GM12878 (cell line): ENCODE measurements around the gene EHBP1. TPM values are rescaled to one million over a fixed set of nuclear protein-coding genes. Genes with fewer than 3 reads are reported as not detected.
A peak's percentile ranks its signal among the peaks of the same experiment; 100 is the strongest.

ENCODE experiments used
- ATAC-seq: fragments of 200-7000 bp; cut with Tn5 transposase; 3 replicates; pipeline ENCODE4 v1.9.1; 2020; ENCODE audit warnings: mild to moderate bottlenecking, moderate library complexity
- BruUV-seq: library from RNA; stranded (reverse); fragments of 400-500 nt; replicated peaks from 2 replicates; lab custom pipeline; 2021; lab: Mats Ljungman, UMichigan
- CTCF ChIA-PET: fragments of 300-600 bp; sonication (Branson Sonifier 250); formaldehyde crosslinking; extraction: SDS; loops from one replicate; lab custom pipeline; 2021; ENCODE audit warnings: inconsistent platforms; lab: Yijun Ruan, JAX
- POLR2A ChIA-PET: fragments of 350-600 bp; formaldehyde crosslinking; extraction: SDS; loops from one replicate; lab custom pipeline; 2021; ENCODE audit warnings: inconsistent platforms; lab: Charles Lee
- RAD21 ChIA-PET: fragments of 300-600 bp; sonication (Branson Sonifier 250); formaldehyde crosslinking; loops from one replicate; lab custom pipeline; 2023; ENCODE audit warnings: antibody characterized with exemption; ENCODE audit not compliant: unreplicated experiment; lab: Charles Lee
- SMC1A ChIA-PET: fragments of 300-600 bp; sonication (Branson Sonifier 250); formaldehyde crosslinking; loops from one replicate; lab custom pipeline; 2023; ENCODE audit not compliant: unreplicated experiment, uncharacterized antibody; lab: Charles Lee
- DNase-seq: peaks from one replicate; pipeline ENCODE4 v3.0.0-alpha.2; 2011; ENCODE audit warnings: low read depth, low spot score
- FAIRE-seq: peaks from 3 replicates; lab custom pipeline; 2011; peaks lifted over from hg19 to GRCh38; lab: Jason Lieb, UNC
- H2AFZ ChIP-seq: 2 replicates; pipeline ENCODE4 v1.6.0; 2011; ENCODE audit warnings: low read depth, low read length, control low read depth; ENCODE audit not compliant: control insufficient read depth
- H3K27ac ChIP-seq: 2 replicates; pipeline ENCODE4 v1.5.1; 2011; ENCODE audit warnings: control low read depth; ENCODE audit not compliant: control insufficient read depth, insufficient read depth
- H3K27me3 ChIP-seq, 2 experiments: replicated peaks in 1 of 2; 2 replicates each; pipeline versions ENCODE4 v1.6.0 to v1.6.1; 2011; ENCODE audit warnings: low read length in 1 of 2; ENCODE audit not compliant: control insufficient read depth in 2 of 2, insufficient read depth in 2 of 2
- H3K36me3 ChIP-seq, 2 experiments: 2 replicates each; pipeline ENCODE4 v1.5.1; 2011; ENCODE audit warnings: low read length in 1 of 2; ENCODE audit not compliant: control insufficient read depth in 2 of 2, insufficient read depth in 2 of 2
- H3K4me1 ChIP-seq: 2 replicates; pipeline ENCODE4 v1.6.1; 2011; ENCODE audit warnings: mild to moderate bottlenecking, low read length, moderate library complexity, mixed read lengths; ENCODE audit not compliant: control insufficient read depth, insufficient read depth
- H3K4me2 ChIP-seq: 2 replicates; pipeline ENCODE4 v1.6.0; 2011; ENCODE audit warnings: control low read depth; ENCODE audit not compliant: control insufficient read depth, insufficient read depth
- H3K4me3 ChIP-seq: fragments of 200-600 bp; sonication (generic); 2 replicates; pipeline ENCODE4 v1.5.1; 2016
- H3K79me2 ChIP-seq: 2 replicates; pipeline ENCODE4 v1.6.0; 2011; ENCODE audit warnings: low read length; ENCODE audit not compliant: control insufficient read depth, insufficient read depth
- H3K9ac ChIP-seq: 2 replicates; pipeline ENCODE4 v1.8.0; 2011; ENCODE audit warnings: low read length, control low read depth, mixed read lengths; ENCODE audit not compliant: control insufficient read depth, insufficient read depth
- H3K9me3 ChIP-seq: replicated peaks from 3 replicates; pipeline ENCODE4 v1.5.1; 2011; ENCODE audit warnings: mild to moderate bottlenecking, low read length; ENCODE audit not compliant: control insufficient read depth, insufficient read depth
- H4K20me1 ChIP-seq: 2 replicates; pipeline ENCODE4 v1.6.0; 2011; ENCODE audit not compliant: control insufficient read depth, insufficient read depth
- CHD1 ChIP-seq: IDR thresholded peaks from 2 replicates; pipeline ENCODE4 v1.6.1; 2012; ENCODE audit warnings: low read depth, low read length, improper control_type of control experiment
- CHD2 ChIP-seq: IDR thresholded peaks from 2 replicates; pipeline ENCODE4 v1.6.1; 2011; ENCODE audit warnings: low read depth, low read length, improper control_type of control experiment, borderline replicate concordance
- IRF4 ChIP-seq: IDR thresholded peaks from 2 replicates; pipeline ENCODE4 v1.6.1; 2011; ENCODE audit warnings: low read depth, low read length
- JUNB ChIP-seq: IDR thresholded peaks from 2 replicates; pipeline ENCODE4 v1.6.1; 2016; ENCODE audit warnings: antibody characterized with exemption, mild to moderate bottlenecking
- MYB ChIP-seq: fragments of 150-350 bp; IDR thresholded peaks from 2 replicates; pipeline ENCODE4 v1.6.1; 2014; ENCODE audit warnings: mild to moderate bottlenecking, low read depth, low read length, borderline replicate concordance
- NFYA ChIP-seq: IDR thresholded peaks from 2 replicates; pipeline ENCODE4 v1.6.1; 2011; ENCODE audit warnings: low read depth, mild to moderate bottlenecking, low read length, improper control_type of control experiment, borderline replicate concordance
- NR2F1 ChIP-seq: fragments of 450-650 bp; conservative IDR thresholded peaks from 2 replicates; pipeline ENCODE4 v1.6.1; 2017; ENCODE audit warnings: mild to moderate bottlenecking
- POU2F2 ChIP-seq: IDR thresholded peaks from 3 replicates; pipeline ENCODE4 v1.6.1; 2011; ENCODE audit warnings: low read depth, mild to moderate bottlenecking, low read length, borderline replicate concordance
- RELA ChIP-seq: fragments of 450-650 bp; IDR thresholded peaks from 2 replicates; pipeline ENCODE4 v1.8.0; 2014; ENCODE audit warnings: borderline replicate concordance; ENCODE audit not compliant: partially characterized antibody
- RFX5 ChIP-seq: IDR thresholded peaks from 2 replicates; pipeline ENCODE4 v1.6.1; 2011; ENCODE audit warnings: low read depth, low read length, improper control_type of control experiment
- SMC3 ChIP-seq: IDR thresholded peaks from 2 replicates; pipeline ENCODE4 v1.6.1; 2011; ENCODE audit warnings: low read length, improper control_type of control experiment, borderline replicate concordance
- TCF7 ChIP-seq: IDR thresholded peaks from 2 replicates; pipeline ENCODE4 v1.6.1; 2014; ENCODE audit warnings: antibody characterized with exemption, borderline replicate concordance
- WGBS: methylation state at CpG from one replicate; pipeline ENCODE4 v1.1.6; 2016; ENCODE audit warnings: low lambda C conversion rate; ENCODE audit not compliant: insufficient replicate concordance, insufficient coverage; ENCODE audit errors: missing lambda C conversion rate; 5-methylcytosine and 5-hydroxymethylcytosine counted together
- in situ Hi-C: fragments of 300-500 bp; cut with MboI; formaldehyde crosslinking; loops from 9 replicates; pipeline ENCODE4 v1.14.3; 2018; ENCODE audit warnings: mixed read lengths
- intact Hi-C: fragments of 100-400 bp; cut with micrococcal nuclease; formaldehyde crosslinking; loops from one replicate; pipeline ENCODE4 v1.14.2; 2022; ENCODE audit not compliant: unreplicated experiment
- polyA plus RNA-seq, 11 experiments: library from polyadenylated mRNA; depleted of rRNA in 4 of 11; unstranded in 6 of 11; stranded (reverse) in 5 of 11; fragments of >200 nt; fragmentation: Nextera tagmentation in 4 of 11; fragmentation: Illumina TruSeq in 1 of 11; extraction: Ambion mirVana in 4 of 11; extraction: Trizol in 1 of 11; gene quantifications; 1 replicate in 1 of 11; 2 replicates in 10 of 11; pipeline versions ENCODE4 v1.2.1 to v1.2.3, GENCODE V29; 2011 to 2016; ENCODE audit warnings: inconsistent platforms in 2 of 11, missing spikeins in 2 of 11, low read depth in 1 of 11
- total RNA-seq, 4 experiments: library from RNA; depleted of rRNA in 3 of 4; stranded (reverse); fragments of >200 nt in 3 of 4; fragmentation: Illumina TruSeq in 1 of 4; extraction: Trizol in 1 of 4; gene quantifications; 2 replicates each; pipeline versions ENCODE4 v1.2.1 to v1.2.3, GENCODE V29; 2013 to 2021
- TF ChIP-seq, protein P1 (sequence below): fragments of 450-650 bp; IDR thresholded peaks from 2 replicates; pipeline ENCODE4 v1.6.1; 2017; ENCODE audit warnings: mild to moderate bottlenecking, moderate library complexity
- TF ChIP-seq, protein P2 (sequence below): fragments of 450-650 bp; formaldehyde crosslinking; IDR thresholded peaks from 2 replicates; pipeline ENCODE4 v1.4.0; 2020; ENCODE audit warnings: mild to moderate bottlenecking, moderate library complexity

EHBP1 gene
- total and polyA plus RNA-seq, 10 of the 15 experiments (the other 5 are each of a cell fraction or from before 2014, with no cell fraction given): 5.7 to 26.1 (median 13.6) TPM

DNA sequence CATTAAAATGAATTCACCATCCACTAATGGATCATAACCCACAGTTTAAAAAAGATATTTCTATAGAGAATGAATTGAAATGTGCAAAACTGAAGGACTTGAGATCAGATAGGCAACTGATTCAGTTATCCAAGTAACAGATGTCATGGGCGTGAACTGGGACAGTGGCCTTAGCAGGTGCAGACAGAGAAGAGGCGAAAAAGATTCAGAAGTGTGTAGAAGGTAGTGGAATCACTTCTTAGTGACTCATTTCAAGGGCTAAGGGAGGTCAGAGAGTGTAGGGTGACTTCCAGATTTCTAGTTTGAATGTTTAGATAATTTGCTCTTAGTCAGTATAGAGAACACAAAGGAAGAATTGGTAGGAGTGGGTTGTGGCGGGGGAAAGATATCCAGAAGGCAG, 79.7 kb downstream of the EHBP1 start (continued):
- TF ChIP-seq, protein P1, sequence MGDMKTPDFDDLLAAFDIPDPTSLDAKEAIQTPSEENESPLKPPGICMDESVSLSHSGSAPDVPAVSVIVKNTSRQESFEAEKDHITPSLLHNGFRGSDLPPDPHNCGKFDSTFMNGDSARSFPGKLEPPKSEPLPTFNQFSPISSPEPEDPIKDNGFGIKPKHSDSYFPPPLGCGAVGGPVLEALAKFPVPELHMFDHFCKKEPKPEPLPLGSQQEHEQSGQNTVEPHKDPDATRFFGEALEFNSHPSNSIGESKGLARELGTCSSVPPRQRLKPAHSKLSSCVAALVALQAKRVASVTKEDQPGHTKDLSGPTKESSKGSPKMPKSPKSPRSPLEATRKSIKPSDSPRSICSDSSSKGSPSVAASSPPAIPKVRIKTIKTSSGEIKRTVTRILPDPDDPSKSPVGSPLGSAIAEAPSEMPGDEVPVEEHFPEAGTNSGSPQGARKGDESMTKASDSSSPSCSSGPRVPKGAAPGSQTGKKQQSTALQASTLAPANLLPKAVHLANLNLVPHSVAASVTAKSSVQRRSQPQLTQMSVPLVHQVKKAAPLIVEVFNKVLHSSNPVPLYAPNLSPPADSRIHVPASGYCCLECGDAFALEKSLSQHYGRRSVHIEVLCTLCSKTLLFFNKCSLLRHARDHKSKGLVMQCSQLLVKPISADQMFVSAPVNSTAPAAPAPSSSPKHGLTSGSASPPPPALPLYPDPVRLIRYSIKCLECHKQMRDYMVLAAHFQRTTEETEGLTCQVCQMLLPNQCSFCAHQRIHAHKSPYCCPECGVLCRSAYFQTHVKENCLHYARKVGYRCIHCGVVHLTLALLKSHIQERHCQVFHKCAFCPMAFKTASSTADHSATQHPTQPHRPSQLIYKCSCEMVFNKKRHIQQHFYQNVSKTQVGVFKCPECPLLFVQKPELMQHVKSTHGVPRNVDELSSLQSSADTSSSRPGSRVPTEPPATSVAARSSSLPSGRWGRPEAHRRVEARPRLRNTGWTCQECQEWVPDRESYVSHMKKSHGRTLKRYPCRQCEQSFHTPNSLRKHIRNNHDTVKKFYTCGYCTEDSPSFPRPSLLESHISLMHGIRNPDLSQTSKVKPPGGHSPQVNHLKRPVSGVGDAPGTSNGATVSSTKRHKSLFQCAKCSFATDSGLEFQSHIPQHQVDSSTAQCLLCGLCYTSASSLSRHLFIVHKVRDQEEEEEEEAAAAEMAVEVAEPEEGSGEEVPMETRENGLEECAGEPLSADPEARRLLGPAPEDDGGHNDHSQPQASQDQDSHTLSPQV: no peak
- TF ChIP-seq, all 136 proteins: peak for 4

DNA sequence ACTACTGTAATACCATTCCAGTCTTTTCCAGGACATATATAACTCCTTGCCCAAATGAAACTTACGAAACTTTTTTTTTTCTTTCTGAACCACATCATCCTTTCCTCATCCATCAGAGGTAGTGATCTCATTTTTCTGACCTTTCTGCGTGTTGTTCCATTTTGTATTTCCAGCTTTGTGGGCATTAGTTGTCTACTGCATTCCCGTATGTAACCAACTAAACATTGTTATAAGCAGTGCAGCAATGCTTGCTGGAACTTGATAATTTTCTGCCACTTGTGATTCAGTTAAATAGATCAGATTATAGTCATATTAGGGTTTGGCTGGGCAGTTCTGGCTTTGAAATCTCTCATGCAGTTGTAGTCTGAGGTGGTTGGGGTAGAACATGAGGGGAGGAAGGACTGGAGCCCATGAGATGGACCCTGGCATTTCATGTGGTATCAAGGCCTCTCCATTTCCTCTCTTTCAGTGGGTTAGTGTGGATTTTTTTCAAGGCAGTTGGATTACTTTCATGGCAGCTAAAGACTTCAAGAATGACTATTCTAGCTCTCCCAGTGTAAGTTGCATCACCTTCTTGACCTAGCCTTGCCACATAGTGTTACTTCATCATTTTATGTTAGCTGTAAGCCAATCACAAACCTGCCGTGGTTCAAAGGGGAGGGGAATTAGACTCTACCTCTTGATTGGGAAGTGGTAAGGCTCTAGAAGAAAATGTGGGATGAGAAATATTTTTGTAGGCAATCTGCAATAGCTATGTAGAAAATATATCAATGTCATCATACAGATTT, 80.5 kb downstream of the EHBP1 start:
- SMC1A ChIA-PET: interaction anchor here (0.7 to 3.6 kb wide), 10 partner anchors 8 to 702 kb away, joined by 3 to 14 read pairs (median 4); no protein-coding TSS in a partner anchor
- TF ChIP-seq SMC3 (no peak), MYB (no peak), CHD1 (no peak), NR2F1 (no peak), RFX5 (no peak), NFYA (no peak), CHD2 (no peak), IRF4 (no peak), JUNB (no peak), TCF7 (no peak), RELA (no peak), POU2F2 (no peak)
- TF ChIP-seq, protein P2, sequence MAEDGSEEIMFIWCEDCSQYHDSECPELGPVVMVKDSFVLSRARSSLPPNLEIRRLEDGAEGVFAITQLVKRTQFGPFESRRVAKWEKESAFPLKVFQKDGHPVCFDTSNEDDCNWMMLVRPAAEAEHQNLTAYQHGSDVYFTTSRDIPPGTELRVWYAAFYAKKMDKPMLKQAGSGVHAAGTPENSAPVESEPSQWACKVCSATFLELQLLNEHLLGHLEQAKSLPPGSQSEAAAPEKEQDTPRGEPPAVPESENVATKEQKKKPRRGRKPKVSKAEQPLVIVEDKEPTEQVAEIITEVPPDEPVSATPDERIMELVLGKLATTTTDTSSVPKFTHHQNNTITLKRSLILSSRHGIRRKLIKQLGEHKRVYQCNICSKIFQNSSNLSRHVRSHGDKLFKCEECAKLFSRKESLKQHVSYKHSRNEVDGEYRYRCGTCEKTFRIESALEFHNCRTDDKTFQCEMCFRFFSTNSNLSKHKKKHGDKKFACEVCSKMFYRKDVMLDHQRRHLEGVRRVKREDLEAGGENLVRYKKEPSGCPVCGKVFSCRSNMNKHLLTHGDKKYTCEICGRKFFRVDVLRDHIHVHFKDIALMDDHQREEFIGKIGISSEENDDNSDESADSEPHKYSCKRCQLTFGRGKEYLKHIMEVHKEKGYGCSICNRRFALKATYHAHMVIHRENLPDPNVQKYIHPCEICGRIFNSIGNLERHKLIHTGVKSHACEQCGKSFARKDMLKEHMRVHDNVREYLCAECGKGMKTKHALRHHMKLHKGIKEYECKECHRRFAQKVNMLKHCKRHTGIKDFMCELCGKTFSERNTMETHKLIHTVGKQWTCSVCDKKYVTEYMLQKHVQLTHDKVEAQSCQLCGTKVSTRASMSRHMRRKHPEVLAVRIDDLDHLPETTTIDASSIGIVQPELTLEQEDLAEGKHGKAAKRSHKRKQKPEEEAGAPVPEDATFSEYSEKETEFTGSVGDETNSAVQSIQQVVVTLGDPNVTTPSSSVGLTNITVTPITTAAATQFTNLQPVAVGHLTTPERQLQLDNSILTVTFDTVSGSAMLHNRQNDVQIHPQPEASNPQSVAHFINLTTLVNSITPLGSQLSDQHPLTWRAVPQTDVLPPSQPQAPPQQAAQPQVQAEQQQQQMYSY: no peak

More for the DNA sequence above, 80.5 kb downstream of the EHBP1 start:
- in situ Hi-C loops (loop anchor here (5.0 to 10.0 kb wide), 3 partner anchors 401 to 759 kb away; no protein-coding TSS in a partner anchor), intact Hi-C loops (loop anchor here (2.0 to 10.0 kb wide), 4 partner anchors 236 to 701 kb away; partner anchors contain the start of gene OTX1)
- ATAC-seq: peak; percentile 28; the same call in 2 of the 3 replicates
- Histone ChIP-seq H2AFZ (no peak overlapping the region), H3K27me3 (no peaks in the 10 kb centered on the region), H3K27ac (no peak overlapping the region), H3K4me2 (no peak overlapping the region), H3K4me1 (no peaks in the 10 kb centered on the region), H3K9me3 (peaks cover 8% of the 10 kb centered on the region), H3K36me3 (no peaks in the 10 kb centered on the region), H4K20me1 (no peaks in the 10 kb centered on the region; the same call in 1 of the 2 replicates), H3K79me2 (no peaks in the 10 kb centered on the region), H3K4me3 (no peak overlapping the region), H3K9ac (no peak overlapping the region)
- no peak for DNase-seq
- 97% methylated on average over 4 of the region's 4 CpGs for WGBS
- FAIRE-seq: no peak
- ChIA-PET RAD21 (interaction anchor here (1.1 to 2.2 kb wide), 3 partner anchors 226 to 403 kb away, joined by 4 to 12 read pairs (median 5); no protein-coding TSS in a partner anchor), CTCF (interaction anchor here (0.6 to 5.7 kb wide), 20 partner anchors 9 to 758 kb away, joined by 3 to 47 read pairs (median 3); partner anchors contain the start of gene EHBP1), POLR2A (no interaction called here)
- no TSS peak for BruUV-seq
